GM23338 (cell line): ENCODE results near the gene XYLT1. TPM values are rescaled to one million over a fixed set of nuclear protein-coding genes. Genes with fewer than 3 reads are reported as not detected.

ENCODE experiments used
- ATAC-seq: fragments of 200-7000 bp; cut with Tn5 transposase; 3 replicates; pipeline ENCODE4 v1.9.1; 2020
- DNase-seq: peaks from one replicate; pipeline ENCODE4 v3.0.0-alpha.2; 2015; ENCODE audit warnings: low spot score
- H2AFZ ChIP-seq: fragments of 200-600 bp; sonication (generic); 2 replicates; pipeline ENCODE4 v1.8.0; 2016; ENCODE audit warnings: antibody characterized with exemption, mild to moderate bottlenecking, moderate library complexity
- H3F3A ChIP-seq: fragments of 200-600 bp; sonication (generic); replicated peaks from 2 replicates; pipeline ENCODE4 v1.8.0; 2017; ENCODE audit warnings: antibody characterized with exemption, mixed run types, low read depth
- H3K27ac ChIP-seq: fragments of 200-600 bp; sonication (generic); 2 replicates; pipeline ENCODE4 v1.6.1; 2016; ENCODE audit warnings: low read depth
- H3K27me3 ChIP-seq: fragments of 200-600 bp; sonication (generic); 2 replicates; pipeline ENCODE4 v1.8.0; 2016; ENCODE audit warnings: mild to moderate bottlenecking, mixed run types, moderate library complexity; ENCODE audit not compliant: insufficient read depth
- H3K36me3 ChIP-seq: fragments of 200-600 bp; sonication (generic); 2 replicates; pipeline ENCODE4 v1.8.0; 2016; ENCODE audit warnings: mild to moderate bottlenecking; ENCODE audit not compliant: insufficient read depth
- H3K4me1 ChIP-seq: fragments of 200-600 bp; sonication (generic); 2 replicates; pipeline ENCODE4 v1.8.0; 2016; ENCODE audit warnings: mild to moderate bottlenecking, moderate library complexity; ENCODE audit not compliant: insufficient read depth
- H3K4me2 ChIP-seq: fragments of 200-600 bp; sonication (generic); 2 replicates; pipeline ENCODE4 v1.7.1; 2017; ENCODE audit warnings: mixed run types
- H3K4me3 ChIP-seq: fragments of 200-600 bp; sonication (generic); 2 replicates; pipeline ENCODE4 v1.6.1; 2016; ENCODE audit warnings: mixed run types
- H3K79me2 ChIP-seq: fragments of 200-600 bp; sonication (generic); replicated peaks from 2 replicates; pipeline ENCODE4 v1.8.0; 2017; ENCODE audit warnings: mild to moderate bottlenecking; ENCODE audit not compliant: insufficient read depth
- H3K9me2 ChIP-seq: fragments of 200-600 bp; sonication (generic); 2 replicates; pipeline ENCODE4 v1.8.0; 2017; ENCODE audit not compliant: insufficient read depth
- H4K20me1 ChIP-seq: fragments of 200-600 bp; sonication (generic); replicated peaks from 2 replicates; pipeline ENCODE4 v1.8.0; 2017; ENCODE audit warnings: mild to moderate bottlenecking; ENCODE audit not compliant: insufficient read depth
- H3K27ac Mint-ChIP-seq: 2 replicates; pipeline ENCODE4 v1.8.0; 2020; ENCODE audit warnings: inconsistent platforms, mild to moderate bottlenecking, moderate library complexity, mixed read lengths
- H3K27me3 Mint-ChIP-seq: 3 replicates; pipeline ENCODE4 v1.8.0; 2022; ENCODE audit warnings: low read depth, mild to moderate bottlenecking, moderate library complexity, mixed read lengths, inconsistent platforms; ENCODE audit not compliant: insufficient read depth, poor library complexity
- H3K36me3 Mint-ChIP-seq: 3 replicates; pipeline ENCODE4 v1.8.0; 2021; ENCODE audit warnings: low read depth, mild to moderate bottlenecking, inconsistent platforms, moderate library complexity, mixed read lengths
- H3K4me1 Mint-ChIP-seq: 3 replicates; pipeline ENCODE4 v1.8.0; 2020; ENCODE audit warnings: mild to moderate bottlenecking, inconsistent platforms, mixed read lengths
- H3K4me3 Mint-ChIP-seq: 3 replicates; pipeline ENCODE4 v1.8.0; 2021; ENCODE audit warnings: moderate library complexity, mild to moderate bottlenecking, inconsistent platforms, mixed read lengths
- H3K9me3 Mint-ChIP-seq: 3 replicates; pipeline ENCODE4 v1.8.0; 2020; ENCODE audit warnings: moderate library complexity, mild to moderate bottlenecking, inconsistent platforms, mixed read lengths
- CREB1 ChIP-seq: fragments of 250-450 bp; sonication (Bioruptor Pico); IDR thresholded peaks from 2 replicates; pipeline ENCODE4 v1.5.0; 2020; ENCODE audit warnings: low read depth, mild to moderate bottlenecking, moderate library complexity
- EZH2 ChIP-seq: fragments of 200-600 bp; sonication (generic); IDR thresholded peaks from one replicate; pipeline ENCODE4 v1.8.0; 2017; ENCODE audit warnings: antibody characterized with exemption, mild to moderate bottlenecking, low read depth; ENCODE audit not compliant: unreplicated experiment
- EZH2phosphoT487 ChIP-seq: fragments of 200-600 bp; sonication (generic); IDR thresholded peaks from one replicate; pipeline ENCODE4 v1.8.1; 2018; ENCODE audit warnings: antibody characterized with exemption; ENCODE audit not compliant: unreplicated experiment
- JUNB ChIP-seq: IDR thresholded peaks from one replicate; pipeline ENCODE4 v1.6.1; 2016; ENCODE audit warnings: antibody characterized with exemption; ENCODE audit not compliant: unreplicated experiment
- NANOG ChIP-seq: IDR thresholded peaks from 2 replicates; pipeline ENCODE4 v1.6.1; 2016; ENCODE audit warnings: antibody characterized with exemption, borderline replicate concordance
- POLR2AphosphoS5 ChIP-seq: IDR thresholded peaks from 2 replicates; pipeline ENCODE4 v1.6.1; 2016; ENCODE audit warnings: antibody characterized with exemption, low read depth
- STAT1 ChIP-seq: IDR thresholded peaks from one replicate; pipeline ENCODE4 v1.6.1; 2016; ENCODE audit warnings: antibody characterized with exemption; ENCODE audit not compliant: unreplicated experiment
- ZNF114 ChIP-seq: fragments of 250-450 bp; sonication (Bioruptor Pico); IDR thresholded peaks from 2 replicates; pipeline ENCODE4 v1.5.0; 2020; ENCODE audit warnings: mild to moderate bottlenecking, moderate library complexity
- ZNF331 ChIP-seq: fragments of 250-450 bp; sonication (Bioruptor Pico); IDR thresholded peaks from 2 replicates; pipeline ENCODE4 v1.5.0; 2020; ENCODE audit warnings: low read depth, mild to moderate bottlenecking, moderate library complexity
- polyA plus RNA-seq: library from polyadenylated mRNA; unstranded; fragments of >200 nt; fragmentation: Nextera tagmentation; extraction: Ambion mirVana; gene quantifications from 2 replicates; pipeline ENCODE4 v1.2.1, GENCODE V29; 2016
- total RNA-seq: library from RNA; depleted of rRNA; stranded (reverse); fragments of >200 nt; shearing (Covaris generic); gene quantifications from 2 replicates; pipeline ENCODE4 v1.2.3, GENCODE V29; 2014
- TF ChIP-seq, protein P1 (sequence below): IDR thresholded peaks from 2 replicates; pipeline ENCODE4 v1.6.1; 2016; ENCODE audit warnings: antibody characterized with exemption
- TF ChIP-seq, protein P2 (sequence below), 2 experiments: fragments of 200-600 bp in 1 of 2; sonication (generic) in 1 of 2; conservative IDR thresholded peaks; 2 replicates each; pipeline versions ENCODE4 v1.5.1 to v1.6.1; 2016 to 2017; ENCODE audit warnings: antibody characterized with exemption in 2 of 2, low read depth in 2 of 2, mild to moderate bottlenecking in 2 of 2, moderate library complexity in 1 of 2
- TF ChIP-seq, protein P3 (sequence below): fragments of 250-450 bp; sonication (Bioruptor Pico); IDR thresholded peaks from 2 replicates; pipeline ENCODE4 v1.5.0; 2020; ENCODE audit warnings: mild to moderate bottlenecking, moderate library complexity
- TF ChIP-seq, protein P4 (sequence below): IDR thresholded peaks from one replicate; pipeline ENCODE4 v1.6.1; 2018; ENCODE audit warnings: antibody characterized with exemption; ENCODE audit not compliant: unreplicated experiment

XYLT1 gene
- total and polyA plus RNA-seq, 2 experiments from 2014 or later: 3.5 to 24.7 TPM

DNA sequence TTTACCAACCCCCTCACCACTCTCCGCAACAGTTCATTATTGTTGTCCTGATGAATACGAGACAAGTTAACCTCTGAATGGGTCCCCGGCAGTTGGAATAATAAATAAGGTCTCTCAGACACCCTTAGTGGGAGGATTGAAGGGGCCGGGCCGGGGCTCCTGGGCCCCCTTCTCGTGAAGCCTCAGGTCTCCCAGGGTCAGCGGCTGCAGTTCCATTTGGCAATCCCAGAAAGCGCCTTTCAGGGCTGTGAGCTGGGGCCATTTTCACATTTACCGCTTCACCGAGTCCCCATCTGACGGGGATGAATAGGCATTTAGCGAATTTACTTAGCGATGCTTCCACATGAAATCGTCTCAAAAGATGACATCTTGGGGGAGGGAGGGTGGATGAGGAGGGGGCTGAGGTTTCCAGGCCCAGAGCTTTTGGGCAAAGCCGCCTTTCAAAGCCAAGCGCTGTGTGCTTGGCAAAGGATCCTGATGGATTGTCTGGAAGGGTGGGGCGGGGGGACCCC lies 309.8 kb downstream of the XYLT1 start:
- H3K4me1 ChIP-seq: peaks cover 30% of the 10 kb centered on the region
- H3K9me3 Mint-ChIP-seq: no peaks in the 10 kb centered on the region
- H3K27me3 Mint-ChIP-seq: peaks cover 2% of the 10 kb centered on the region
- H3K27ac ChIP-seq: 0 out of 2 replicates have a peak overlapping the region, but pooled peaks have one; percentile 52
- no peak overlapping the region for H3K27ac Mint-ChIP-seq
- TF ChIP-seq, protein P1, sequence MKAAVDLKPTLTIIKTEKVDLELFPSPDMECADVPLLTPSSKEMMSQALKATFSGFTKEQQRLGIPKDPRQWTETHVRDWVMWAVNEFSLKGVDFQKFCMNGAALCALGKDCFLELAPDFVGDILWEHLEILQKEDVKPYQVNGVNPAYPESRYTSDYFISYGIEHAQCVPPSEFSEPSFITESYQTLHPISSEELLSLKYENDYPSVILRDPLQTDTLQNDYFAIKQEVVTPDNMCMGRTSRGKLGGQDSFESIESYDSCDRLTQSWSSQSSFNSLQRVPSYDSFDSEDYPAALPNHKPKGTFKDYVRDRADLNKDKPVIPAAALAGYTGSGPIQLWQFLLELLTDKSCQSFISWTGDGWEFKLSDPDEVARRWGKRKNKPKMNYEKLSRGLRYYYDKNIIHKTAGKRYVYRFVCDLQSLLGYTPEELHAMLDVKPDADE: no peak
- TF ChIP-seq ZNF114 (CRISPR knock-in tag) (no peak), CREB1 (no peak), STAT1 (no peak), EZH2phosphoT487 (no peak), ZNF331 (no peak), JUNB (no peak), EZH2 (no peak), POLR2AphosphoS5 (no peak), NANOG (no peak)
- TF ChIP-seq, protein P2, sequence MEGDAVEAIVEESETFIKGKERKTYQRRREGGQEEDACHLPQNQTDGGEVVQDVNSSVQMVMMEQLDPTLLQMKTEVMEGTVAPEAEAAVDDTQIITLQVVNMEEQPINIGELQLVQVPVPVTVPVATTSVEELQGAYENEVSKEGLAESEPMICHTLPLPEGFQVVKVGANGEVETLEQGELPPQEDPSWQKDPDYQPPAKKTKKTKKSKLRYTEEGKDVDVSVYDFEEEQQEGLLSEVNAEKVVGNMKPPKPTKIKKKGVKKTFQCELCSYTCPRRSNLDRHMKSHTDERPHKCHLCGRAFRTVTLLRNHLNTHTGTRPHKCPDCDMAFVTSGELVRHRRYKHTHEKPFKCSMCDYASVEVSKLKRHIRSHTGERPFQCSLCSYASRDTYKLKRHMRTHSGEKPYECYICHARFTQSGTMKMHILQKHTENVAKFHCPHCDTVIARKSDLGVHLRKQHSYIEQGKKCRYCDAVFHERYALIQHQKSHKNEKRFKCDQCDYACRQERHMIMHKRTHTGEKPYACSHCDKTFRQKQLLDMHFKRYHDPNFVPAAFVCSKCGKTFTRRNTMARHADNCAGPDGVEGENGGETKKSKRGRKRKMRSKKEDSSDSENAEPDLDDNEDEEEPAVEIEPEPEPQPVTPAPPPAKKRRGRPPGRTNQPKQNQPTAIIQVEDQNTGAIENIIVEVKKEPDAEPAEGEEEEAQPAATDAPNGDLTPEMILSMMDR (conservative IDR thresholded peaks at IDR 0.05; ENCODE audit: low read depth in 2 of 2): no peak
- TF ChIP-seq, protein P3, sequence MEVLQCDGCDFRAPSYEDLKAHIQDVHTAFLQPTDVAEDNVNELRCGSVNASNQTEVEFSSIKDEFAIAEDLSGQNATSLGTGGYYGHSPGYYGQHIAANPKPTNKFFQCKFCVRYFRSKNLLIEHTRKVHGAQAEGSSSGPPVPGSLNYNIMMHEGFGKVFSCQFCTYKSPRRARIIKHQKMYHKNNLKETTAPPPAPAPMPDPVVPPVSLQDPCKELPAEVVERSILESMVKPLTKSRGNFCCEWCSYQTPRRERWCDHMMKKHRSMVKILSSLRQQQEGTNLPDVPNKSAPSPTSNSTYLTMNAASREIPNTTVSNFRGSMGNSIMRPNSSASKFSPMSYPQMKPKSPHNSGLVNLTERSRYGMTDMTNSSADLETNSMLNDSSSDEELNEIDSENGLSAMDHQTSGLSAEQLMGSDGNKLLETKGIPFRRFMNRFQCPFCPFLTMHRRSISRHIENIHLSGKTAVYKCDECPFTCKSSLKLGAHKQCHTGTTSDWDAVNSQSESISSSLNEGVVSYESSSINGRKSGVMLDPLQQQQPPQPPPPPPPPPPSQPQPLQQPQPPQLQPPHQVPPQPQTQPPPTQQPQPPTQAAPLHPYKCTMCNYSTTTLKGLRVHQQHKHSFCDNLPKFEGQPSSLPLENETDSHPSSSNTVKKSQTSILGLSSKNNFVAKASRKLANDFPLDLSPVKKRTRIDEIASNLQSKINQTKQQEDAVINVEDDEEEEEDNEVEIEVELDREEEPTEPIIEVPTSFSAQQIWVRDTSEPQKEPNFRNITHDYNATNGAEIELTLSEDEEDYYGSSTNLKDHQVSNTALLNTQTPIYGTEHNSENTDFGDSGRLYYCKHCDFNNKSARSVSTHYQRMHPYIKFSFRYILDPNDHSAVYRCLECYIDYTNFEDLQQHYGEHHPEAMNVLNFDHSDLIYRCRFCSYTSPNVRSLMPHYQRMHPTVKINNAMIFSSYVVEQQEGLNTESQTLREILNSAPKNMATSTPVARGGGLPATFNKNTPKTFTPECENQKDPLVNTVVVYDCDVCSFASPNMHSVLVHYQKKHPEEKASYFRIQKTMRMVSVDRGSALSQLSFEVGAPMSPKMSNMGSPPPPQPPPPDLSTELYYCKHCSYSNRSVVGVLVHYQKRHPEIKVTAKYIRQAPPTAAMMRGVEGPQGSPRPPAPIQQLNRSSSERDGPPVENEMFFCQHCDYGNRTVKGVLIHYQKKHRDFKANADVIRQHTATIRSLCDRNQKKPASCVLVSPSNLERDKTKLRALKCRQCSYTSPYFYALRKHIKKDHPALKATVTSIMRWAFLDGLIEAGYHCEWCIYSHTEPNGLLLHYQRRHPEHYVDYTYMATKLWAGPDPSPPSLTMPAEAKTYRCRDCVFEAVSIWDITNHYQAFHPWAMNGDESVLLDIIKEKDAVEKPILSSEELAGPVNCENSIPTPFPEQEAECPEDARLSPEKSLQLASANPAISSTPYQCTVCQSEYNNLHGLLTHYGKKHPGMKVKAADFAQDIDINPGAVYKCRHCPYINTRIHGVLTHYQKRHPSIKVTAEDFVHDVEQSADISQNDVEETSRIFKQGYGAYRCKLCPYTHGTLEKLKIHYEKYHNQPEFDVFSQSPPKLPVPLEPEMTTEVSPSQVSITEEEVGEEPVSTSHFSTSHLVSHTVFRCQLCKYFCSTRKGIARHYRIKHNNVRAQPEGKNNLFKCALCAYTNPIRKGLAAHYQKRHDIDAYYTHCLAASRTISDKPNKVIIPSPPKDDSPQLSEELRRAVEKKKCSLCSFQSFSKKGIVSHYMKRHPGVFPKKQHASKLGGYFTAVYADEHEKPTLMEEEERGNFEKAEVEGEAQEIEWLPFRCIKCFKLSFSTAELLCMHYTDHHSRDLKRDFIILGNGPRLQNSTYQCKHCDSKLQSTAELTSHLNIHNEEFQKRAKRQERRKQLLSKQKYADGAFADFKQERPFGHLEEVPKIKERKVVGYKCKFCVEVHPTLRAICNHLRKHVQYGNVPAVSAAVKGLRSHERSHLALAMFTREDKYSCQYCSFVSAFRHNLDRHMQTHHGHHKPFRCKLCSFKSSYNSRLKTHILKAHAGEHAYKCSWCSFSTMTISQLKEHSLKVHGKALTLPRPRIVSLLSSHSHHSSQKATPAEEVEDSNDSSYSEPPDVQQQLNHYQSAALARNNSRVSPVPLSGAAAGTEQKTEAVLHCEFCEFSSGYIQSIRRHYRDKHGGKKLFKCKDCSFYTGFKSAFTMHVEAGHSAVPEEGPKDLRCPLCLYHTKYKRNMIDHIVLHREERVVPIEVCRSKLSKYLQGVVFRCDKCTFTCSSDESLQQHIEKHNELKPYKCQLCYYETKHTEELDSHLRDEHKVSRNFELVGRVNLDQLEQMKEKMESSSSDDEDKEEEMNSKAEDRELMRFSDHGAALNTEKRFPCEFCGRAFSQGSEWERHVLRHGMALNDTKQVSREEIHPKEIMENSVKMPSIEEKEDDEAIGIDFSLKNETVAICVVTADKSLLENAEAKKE (CRISPR knock-in tag): no peak
- TF ChIP-seq, protein P4, sequence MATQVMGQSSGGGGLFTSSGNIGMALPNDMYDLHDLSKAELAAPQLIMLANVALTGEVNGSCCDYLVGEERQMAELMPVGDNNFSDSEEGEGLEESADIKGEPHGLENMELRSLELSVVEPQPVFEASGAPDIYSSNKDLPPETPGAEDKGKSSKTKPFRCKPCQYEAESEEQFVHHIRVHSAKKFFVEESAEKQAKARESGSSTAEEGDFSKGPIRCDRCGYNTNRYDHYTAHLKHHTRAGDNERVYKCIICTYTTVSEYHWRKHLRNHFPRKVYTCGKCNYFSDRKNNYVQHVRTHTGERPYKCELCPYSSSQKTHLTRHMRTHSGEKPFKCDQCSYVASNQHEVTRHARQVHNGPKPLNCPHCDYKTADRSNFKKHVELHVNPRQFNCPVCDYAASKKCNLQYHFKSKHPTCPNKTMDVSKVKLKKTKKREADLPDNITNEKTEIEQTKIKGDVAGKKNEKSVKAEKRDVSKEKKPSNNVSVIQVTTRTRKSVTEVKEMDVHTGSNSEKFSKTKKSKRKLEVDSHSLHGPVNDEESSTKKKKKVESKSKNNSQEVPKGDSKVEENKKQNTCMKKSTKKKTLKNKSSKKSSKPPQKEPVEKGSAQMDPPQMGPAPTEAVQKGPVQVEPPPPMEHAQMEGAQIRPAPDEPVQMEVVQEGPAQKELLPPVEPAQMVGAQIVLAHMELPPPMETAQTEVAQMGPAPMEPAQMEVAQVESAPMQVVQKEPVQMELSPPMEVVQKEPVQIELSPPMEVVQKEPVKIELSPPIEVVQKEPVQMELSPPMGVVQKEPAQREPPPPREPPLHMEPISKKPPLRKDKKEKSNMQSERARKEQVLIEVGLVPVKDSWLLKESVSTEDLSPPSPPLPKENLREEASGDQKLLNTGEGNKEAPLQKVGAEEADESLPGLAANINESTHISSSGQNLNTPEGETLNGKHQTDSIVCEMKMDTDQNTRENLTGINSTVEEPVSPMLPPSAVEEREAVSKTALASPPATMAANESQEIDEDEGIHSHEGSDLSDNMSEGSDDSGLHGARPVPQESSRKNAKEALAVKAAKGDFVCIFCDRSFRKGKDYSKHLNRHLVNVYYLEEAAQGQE: no peak
- H3K4me2 ChIP-seq: peak overlapping the region; percentile 80
- peak overlapping the region; percentile 82 for H2AFZ ChIP-seq
- peak overlapping the region; percentile 46; the same call in 1 of the 2 replicates for H3K4me3 ChIP-seq
- peak; percentile 30 for DNase-seq
- H3K36me3 Mint-ChIP-seq: peaks cover 11% of the 10 kb centered on the region; the same call in 2 of the 3 replicates
- no peak overlapping the region for H3K4me3 Mint-ChIP-seq
- 0 out of 2 replicates have a peak, but pooled peaks cover 9% of the 10 kb centered on the region for H4K20me1 ChIP-seq
- H3K9me2 ChIP-seq: no peaks in the 10 kb centered on the region
- H3K79me2 ChIP-seq: no peaks in the 10 kb centered on the region
- H3F3A ChIP-seq: 0 out of 2 replicates have a peak, but pooled peaks cover 3% of the 10 kb centered on the region
- H3K4me1 Mint-ChIP-seq: peaks cover 26% of the 10 kb centered on the region
- no peaks in the 10 kb centered on the region for H3K36me3 ChIP-seq
- ATAC-seq: peak; percentile 62
- H3K27me3 ChIP-seq: no peaks in the 10 kb centered on the region
